Psoas muscle (tissue), 8 donors: Measurements from ENCODE around the gene RPS24. TPM values are rescaled to one million over a fixed set of nuclear protein-coding genes. Genes with fewer than 3 reads are reported as not detected.
A peak's percentile ranks its signal among the peaks of the same experiment; 100 is the strongest.
"Not testable (repeated sequence)": the region's sequence is repeated elsewhere in the genome, so short reads cannot be mapped to it uniquely, and the experiment has no call there.

ENCODE experiments used
- ATAC-seq, 4 donors: fragments of 200-7000 bp; cut with Tn5 transposase; one replicate each; pipeline ENCODE4 v1.9.1; 2020; ENCODE audit warnings: moderate library complexity in 3 of 4, mild to moderate bottlenecking in 2 of 4
- DNase-seq, 2 donors: peaks; one replicate each; pipeline ENCODE4 v3.0.0-alpha.2; 2020
- H3K27ac ChIP-seq: fragments of 200-600 bp; one replicate; pipeline ENCODE4 v1.8.0; 2022
- H3K27me3 ChIP-seq, 3 donors: fragments of 200-600 bp in 1 of 3; one replicate each; pipeline versions ENCODE4 v1.6.1 to v1.8.0; 2013 to 2022; ENCODE audit warnings: low read length in 2 of 3, mild to moderate bottlenecking in 2 of 3, moderate library complexity in 1 of 3; ENCODE audit not compliant: insufficient read depth in 3 of 3
- H3K36me3 ChIP-seq, 2 donors: fragments of 200-600 bp in 1 of 2; one replicate each; pipeline versions ENCODE4 v1.6.1 to v1.8.0; 2013 to 2022; ENCODE audit warnings: low read depth in 1 of 2, mild to moderate bottlenecking in 1 of 2, moderate library complexity in 1 of 2; ENCODE audit not compliant: insufficient read depth in 1 of 2
- H3K4me1 ChIP-seq: fragments of 200-600 bp; one replicate; pipeline ENCODE4 v1.8.0; 2022
- H3K4me3 ChIP-seq: fragments of 200-600 bp; one replicate; pipeline ENCODE4 v1.8.0; 2022; ENCODE audit warnings: mild to moderate bottlenecking
- H3K9me3 ChIP-seq: fragments of 200-600 bp; one replicate; pipeline ENCODE4 v1.8.0; 2022
- WGBS, 3 donors: extraction: QIAGEN DNeasy Blood & Tissue Kit; methylation state at CpG; one replicate each; pipeline versions ENCODE4 v1.1.6 to v1.1.7; 2013; 5-methylcytosine and 5-hydroxymethylcytosine counted together
- intact Hi-C, 2 donors: fragments of 100-400 bp; cut with DNase I; formaldehyde crosslinking; loops; one replicate each; pipeline versions ENCODE4 v1.11.0 to v1.14.2; 2022
- polyA plus RNA-seq, 3 donors: library from polyadenylated mRNA; stranded (reverse); fragments of 200-250 nt; gene quantifications; one replicate each; pipeline ENCODE4 v1.2.3, GENCODE V29; 2013
- total RNA-seq, 4 donors: library from RNA; stranded (reverse); fragmentation: NEBNext Ultra II Directional in 2 of 4; extraction: Animal tissue kit (Norgen Biotek cat#: 25700) in 2 of 4; gene quantifications; one replicate each; pipeline versions ENCODE4 v1.2.1 to v1.2.4, GENCODE V29; 2021 to 2023
- TF ChIP-seq, protein P1 (sequence below): fragments of 200-600 bp; IDR thresholded peaks from one replicate; pipeline ENCODE4 v1.8.0; 2022; ENCODE audit warnings: antibody characterized with exemption
- donor health status: healthy with polysubstance abuse.
- donor health status: DM: no; HTN: no; CAD: no; lungs with moderate emphysema.
- donor health status: Bipolar disorder and iron deficiency.
- donor health status: healthy.
- donor health status: DM: yes; HTN: yes; CAD: no.
- donor health status: DM: no; HTN: no; CAD: no.
- donor health status: DM: no; HTN: no; CAD: no.
- donor health status: DM: yes; HTN: yes; CAD: no.

Gene RPS24
- total and polyA plus RNA-seq, 7 donors = 980 to 4,077 (median 1,456) TPM

DNA sequence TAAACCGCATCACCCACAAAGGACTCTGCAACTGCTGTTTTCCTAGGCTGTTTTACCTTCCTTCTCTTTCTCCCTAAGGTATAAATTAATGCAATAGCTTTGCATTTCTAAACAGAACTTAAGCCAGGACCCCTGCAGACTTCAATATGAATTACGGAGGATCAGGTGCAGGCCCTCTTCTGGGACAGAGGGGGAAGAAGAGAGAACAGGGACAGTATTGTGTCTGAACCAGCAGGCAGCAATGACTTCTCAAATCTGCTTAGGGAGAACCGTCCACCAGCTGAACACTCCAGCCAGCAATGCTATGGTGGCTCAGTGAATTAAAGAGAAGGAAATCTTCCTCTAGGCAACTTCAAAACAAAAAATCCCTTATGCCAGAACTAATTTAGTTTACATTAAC is 40.0 kb upstream of the RPS24 start:
- DNase-seq (no peak), ATAC-seq (no peak)
- 73 to 84% (median 82%) methylated on average over 3 of the region's 3 CpGs for WGBS, 3 donors
- Histone ChIP-seq H3K27ac (no peak overlapping the region), H3K27me3 (no peaks in the 10 kb centered on the region), H3K36me3 (peaks cover 0 to 68% of the 10 kb centered on the region in 2 donors), H3K4me1 (peaks cover 8% of the 10 kb centered on the region), H3K9me3 (no peaks in the 10 kb centered on the region), H3K4me3 (no peak overlapping the region)
- intact Hi-C loops = no loop called here
- TF ChIP-seq, protein P1, sequence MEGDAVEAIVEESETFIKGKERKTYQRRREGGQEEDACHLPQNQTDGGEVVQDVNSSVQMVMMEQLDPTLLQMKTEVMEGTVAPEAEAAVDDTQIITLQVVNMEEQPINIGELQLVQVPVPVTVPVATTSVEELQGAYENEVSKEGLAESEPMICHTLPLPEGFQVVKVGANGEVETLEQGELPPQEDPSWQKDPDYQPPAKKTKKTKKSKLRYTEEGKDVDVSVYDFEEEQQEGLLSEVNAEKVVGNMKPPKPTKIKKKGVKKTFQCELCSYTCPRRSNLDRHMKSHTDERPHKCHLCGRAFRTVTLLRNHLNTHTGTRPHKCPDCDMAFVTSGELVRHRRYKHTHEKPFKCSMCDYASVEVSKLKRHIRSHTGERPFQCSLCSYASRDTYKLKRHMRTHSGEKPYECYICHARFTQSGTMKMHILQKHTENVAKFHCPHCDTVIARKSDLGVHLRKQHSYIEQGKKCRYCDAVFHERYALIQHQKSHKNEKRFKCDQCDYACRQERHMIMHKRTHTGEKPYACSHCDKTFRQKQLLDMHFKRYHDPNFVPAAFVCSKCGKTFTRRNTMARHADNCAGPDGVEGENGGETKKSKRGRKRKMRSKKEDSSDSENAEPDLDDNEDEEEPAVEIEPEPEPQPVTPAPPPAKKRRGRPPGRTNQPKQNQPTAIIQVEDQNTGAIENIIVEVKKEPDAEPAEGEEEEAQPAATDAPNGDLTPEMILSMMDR = no peak

DNA sequence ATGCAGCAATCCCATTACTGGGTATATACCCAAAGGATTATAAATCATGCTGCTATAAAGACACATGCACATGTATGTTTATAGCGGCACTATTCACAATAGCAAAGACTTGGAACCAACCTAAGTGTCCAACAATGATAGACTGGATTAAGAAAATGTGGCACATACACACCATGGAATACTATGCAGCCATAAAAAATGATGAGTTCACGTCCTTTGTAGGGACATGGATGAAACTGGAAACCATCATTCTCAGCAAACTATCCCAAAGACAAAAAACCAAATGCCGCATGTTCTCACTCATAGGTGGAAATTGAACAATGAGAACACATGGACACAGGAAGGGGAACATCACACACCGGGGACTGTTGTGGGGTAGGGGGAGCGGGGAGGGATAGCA is 34.9 kb upstream of the RPS24 start:
- DNase-seq, H3K4me3 ChIP-seq, ATAC-seq, H3K27me3 ChIP-seq, intact Hi-C loops, H3K9me3 ChIP-seq: not testable (repeated sequence)
- WGBS, 3 donors = 90 to 99% (median 98%) methylated on average over 4 to 5 of the region's 5 CpGs
- H3K36me3 ChIP-seq = peaks cover 16 to 67% of the 10 kb centered on the region in 2 donors
- H3K4me1 ChIP-seq = peaks cover 33% of the 10 kb centered on the region
- peak overlapping the region; percentile 86 for H3K27ac ChIP-seq

DNA sequence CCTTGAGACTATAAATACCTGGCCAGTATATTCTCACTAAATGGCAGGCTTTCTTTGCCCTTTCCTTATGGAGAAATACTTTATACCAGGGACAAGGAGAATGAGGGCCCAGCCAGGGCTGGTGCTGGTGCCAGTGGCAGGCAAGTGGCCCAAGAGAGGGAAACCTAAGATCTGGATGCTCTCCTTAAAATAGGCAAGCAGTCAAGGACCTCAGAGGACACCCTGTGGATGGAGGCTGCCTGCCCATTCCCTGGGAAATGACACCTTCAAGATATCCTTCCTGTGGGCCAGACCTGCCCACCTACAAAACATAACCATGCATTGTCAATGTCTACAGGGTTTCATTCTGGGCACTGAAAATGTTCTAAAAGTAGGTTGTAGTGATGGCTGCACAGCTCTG is 33.5 kb upstream of the RPS24 start:
- H3K9me3 ChIP-seq = no peaks in the 10 kb centered on the region
- peaks cover 16 to 73% of the 10 kb centered on the region in 2 donors for H3K36me3 ChIP-seq
- intact Hi-C loops = loop anchor here (2.0 to 5.0 kb wide), 3 partner anchors 73 to 153 kb away; partner anchors contain the start of gene DLG5 (in 1 of the 2)
- peak overlapping the region; percentile 86 for H3K27ac ChIP-seq
- DNase-seq (peak in 1 of 2 donors; percentile 78), ATAC-seq (peak; percentile 81 to 92 (median 85))
- H3K4me1 ChIP-seq = peaks cover 38% of the 10 kb centered on the region
- TF ChIP-seq, protein P1 = peak; percentile 21
- H3K4me3 ChIP-seq = no peak overlapping the region
- H3K27me3 ChIP-seq = no peaks in the 10 kb centered on the region

DNA sequence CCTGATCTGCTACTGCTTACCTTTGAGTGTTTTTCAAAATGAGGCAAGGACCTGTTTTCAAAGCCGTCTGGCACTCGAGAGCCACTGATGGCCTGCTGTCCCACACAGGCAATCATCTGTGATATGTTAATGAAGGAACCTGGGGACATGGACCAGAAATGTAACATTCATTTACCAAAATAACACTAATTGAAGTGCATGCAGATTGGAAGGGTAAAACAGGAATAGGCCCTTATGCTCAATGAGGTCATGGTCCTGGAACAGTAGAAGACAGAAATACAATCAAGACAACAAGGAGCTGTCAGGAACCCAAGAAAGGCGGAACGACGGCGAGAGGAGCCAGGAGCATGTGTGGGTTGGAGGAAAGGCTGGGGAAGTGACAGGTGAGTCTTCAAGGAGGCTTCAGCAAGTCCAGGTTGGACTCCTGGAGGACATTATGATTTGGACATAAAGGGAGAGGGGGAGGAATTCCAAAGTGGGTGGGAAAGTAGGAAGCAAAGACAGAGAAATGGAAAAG is 32.6 kb upstream of the RPS24 start:
- 49 to 88% (median 59%) methylated on average over 6 of the region's 6 CpGs for WGBS, 3 donors
- DNase-seq = no peak
- H3K4me1 ChIP-seq = peaks cover 38% of the 10 kb centered on the region
- H3K4me3 ChIP-seq = no peak overlapping the region
- H3K27me3 ChIP-seq = no peaks in the 10 kb centered on the region
- H3K27ac ChIP-seq = peak overlapping the region; percentile 86
- H3K9me3 ChIP-seq = no peaks in the 10 kb centered on the region
- intact Hi-C loops = loop anchor here (2.0 to 5.0 kb wide), 3 partner anchors 74 to 154 kb away; partner anchors contain the start of gene DLG5 (in 1 of the 2)
- H3K36me3 ChIP-seq = peaks cover 19 to 82% of the 10 kb centered on the region in 2 donors
- TF ChIP-seq, protein P1 = no peak
- ATAC-seq = peak in 1 of 4 donors; percentile 53

DNA sequence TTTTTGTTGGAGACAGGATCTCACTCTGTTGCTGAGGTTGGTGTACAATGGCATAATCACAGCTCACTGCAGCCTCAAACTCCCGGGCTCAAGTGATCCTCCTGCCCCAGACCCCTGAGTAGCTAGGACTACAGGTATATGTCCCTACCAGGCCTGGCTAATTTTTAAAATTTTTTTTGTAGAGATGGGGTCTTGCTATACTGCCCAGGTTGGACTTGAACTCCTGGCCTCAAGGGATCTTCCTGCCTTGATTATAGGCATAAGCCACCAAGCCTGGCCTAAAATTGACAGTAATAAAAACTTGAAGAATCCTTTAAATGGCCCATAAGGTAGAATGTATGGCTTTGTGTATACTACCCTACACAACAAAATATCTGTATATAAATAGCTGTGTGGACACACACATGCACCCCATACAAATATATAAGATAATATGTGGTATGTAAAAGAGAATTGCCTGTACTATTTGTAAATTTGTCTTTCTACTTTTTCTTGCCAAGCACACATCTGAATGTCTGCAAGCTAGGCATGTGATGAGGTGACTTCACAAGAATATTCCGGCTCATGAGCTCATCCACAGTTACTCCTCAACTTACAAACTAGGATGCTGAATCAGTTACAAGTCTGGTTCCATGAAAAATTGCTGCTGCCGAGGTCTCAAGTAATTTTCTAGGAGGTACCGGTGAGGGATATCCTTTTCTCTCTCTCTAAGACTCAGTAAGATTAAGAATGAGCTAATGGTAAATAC is 30.9 kb upstream of the RPS24 start:
- WGBS, 3 donors = 51 to 90% (median 57%) methylated on average over 4 of the region's 4 CpGs
- H3K27me3 ChIP-seq = no peaks in the 10 kb centered on the region
- peak; percentile 48 to 70 (median 68) for ATAC-seq
- no peak overlapping the region for H3K4me3 ChIP-seq
- H3K36me3 ChIP-seq = peaks cover 25 to 96% of the 10 kb centered on the region in 2 donors
- no peak for DNase-seq
- intact Hi-C loops = loop anchor here (5.0 kb wide), 2 partner anchors 75 to 155 kb away; partner anchors contain the start of gene DLG5 (in 1 of the 2)
- H3K9me3 ChIP-seq = no peaks in the 10 kb centered on the region
- TF ChIP-seq, protein P1 = no peak
- H3K4me1 ChIP-seq = peaks cover 38% of the 10 kb centered on the region
- H3K27ac ChIP-seq = peak overlapping the region; percentile 86
